ENCODE data around the gene DNAH10.

DNAH10 gene

GRCh38 chr12:123757561-123757960 lies 4.5 kb upstream of the DNAH10 start:
- H3K4me3 ChIP-seq (ENCODE audit: low read depth, low read length) = no peak overlapping the region
- TF ChIP-seq CTCF (IDR thresholded peaks at IDR 0.05; ENCODE audit: low read depth, low read length, missing control alignments) = no peak
- no peak for DNase-seq (ENCODE audit: low read depth)

GRCh38 chr12:123760267-123760938 lies 1.7 kb upstream of the DNAH10 start:
- no peak for TF ChIP-seq CTCF (IDR thresholded peaks at IDR 0.05; ENCODE audit: low read depth, low read length, missing control alignments)
- H3K4me3 ChIP-seq (ENCODE audit: low read depth, low read length) = no peak overlapping the region
- DNase-seq (ENCODE audit: low read depth) = no peak

GRCh38 chr12:123762715-123763052 lies 583 bp downstream of the DNAH10 start:
- DNase-seq (ENCODE audit: low read depth) = no peak
- H3K4me3 ChIP-seq (ENCODE audit: low read depth, low read length) = peak overlapping the region; percentile 51
- TF ChIP-seq CTCF (IDR thresholded peaks at IDR 0.05; ENCODE audit: low read depth, low read length, missing control alignments) = no peak

GRCh38 chr12:123763093-123763492 lies 992 bp downstream of the DNAH10 start:
- no peak for DNase-seq (ENCODE audit: low read depth)
- TF ChIP-seq CTCF (IDR thresholded peaks at IDR 0.05; ENCODE audit: low read depth, low read length, missing control alignments) = no peak
- H3K4me3 ChIP-seq (ENCODE audit: low read depth, low read length) = no peak overlapping the region

GRCh38 chr12:123764109-123764508 lies 2.0 kb downstream of the DNAH10 start:
- no peak for TF ChIP-seq CTCF (IDR thresholded peaks at IDR 0.05; ENCODE audit: low read depth, low read length, missing control alignments)
- no peak overlapping the region for H3K4me3 ChIP-seq (ENCODE audit: low read depth, low read length)

GRCh38 chr12:123765504-123766035 lies 3.5 kb downstream of the DNAH10 start:
- H3K4me3 ChIP-seq (ENCODE audit: low read depth, low read length) = no peak overlapping the region
- no peak for DNase-seq (ENCODE audit: low read depth)
- no peak for TF ChIP-seq CTCF (IDR thresholded peaks at IDR 0.05; ENCODE audit: low read depth, low read length, missing control alignments)

More at GRCh38 chr12:123764109-123764508, 2.0 kb downstream of the DNAH10 start:
- no peak for DNase-seq (ENCODE audit: low read depth)

- DNase-seq (ENCODE audit: low read depth) = peak; percentile 29
- H3K4me3 ChIP-seq (ENCODE audit: low read depth, low read length) = no peak overlapping the region
- no peak for TF ChIP-seq CTCF (IDR thresholded peaks at IDR 0.05; ENCODE audit: low read depth, low read length, missing control alignments)
These were observed 5.5 kb downstream of the DNAH10 start for GRCh38 chr12:123767613-123768012.

Measured in GM12864 (cell line).